Smooth muscle cell (in vitro differentiated cells): ENCODE results near the gene CHRM1. TPM values are rescaled to one million over a fixed set of nuclear protein-coding genes. Genes with fewer than 3 reads are reported as not detected.

Experiments
- DNase-seq: peaks from one replicate; lab custom pipeline; 2025; ENCODE audit not compliant: unreplicated experiment; lab: John Stamatoyannopoulos, UW
- H2AFZ ChIP-seq: fragments of 200-600 bp; sonication (generic); 2 replicates; pipeline ENCODE4 v1.6.0; 2016; ENCODE audit warnings: antibody characterized with exemption, low read depth, mild to moderate bottlenecking
- H3F3A ChIP-seq: fragments of 200-600 bp; sonication (generic); 2 replicates; pipeline ENCODE4 v1.6.0; 2017; ENCODE audit warnings: antibody characterized with exemption, low read depth
- H3K27ac ChIP-seq: fragments of 200-600 bp; sonication (generic); 2 replicates; pipeline ENCODE4 v1.5.1; 2016; ENCODE audit warnings: low read depth, mild to moderate bottlenecking
- H3K27me3 ChIP-seq: fragments of 200-600 bp; sonication (generic); 2 replicates; pipeline ENCODE4 v1.6.1; 2016; ENCODE audit warnings: low read depth, mild to moderate bottlenecking
- H3K36me3 ChIP-seq: fragments of 200-600 bp; sonication (generic); 2 replicates; pipeline ENCODE4 v1.5.1; 2016; ENCODE audit warnings: low read depth
- H3K4me1 ChIP-seq: fragments of 200-600 bp; sonication (generic); 2 replicates; pipeline ENCODE4 v1.5.1; 2016; ENCODE audit warnings: low read depth
- H3K4me2 ChIP-seq: fragments of 200-600 bp; sonication (generic); 2 replicates; pipeline ENCODE4 v1.6.0; 2016; ENCODE audit warnings: mild to moderate bottlenecking
- H3K4me3 ChIP-seq: fragments of 200-600 bp; sonication (generic); 2 replicates; pipeline ENCODE4 v1.5.1; 2016; ENCODE audit warnings: mild to moderate bottlenecking
- H3K79me2 ChIP-seq: fragments of 200-600 bp; sonication (generic); 2 replicates; pipeline ENCODE4 v1.6.0; 2016; ENCODE audit warnings: low read depth, mild to moderate bottlenecking
- H3K9ac ChIP-seq: fragments of 200-600 bp; sonication (generic); 2 replicates; pipeline ENCODE4 v1.6.0; 2016; ENCODE audit warnings: low read depth
- H3K9me3 ChIP-seq: fragments of 200-600 bp; sonication (generic); replicated peaks from 2 replicates; pipeline ENCODE4 v1.5.1; 2016; ENCODE audit warnings: low read depth
- H4K20me1 ChIP-seq: fragments of 200-600 bp; sonication (generic); 2 replicates; pipeline ENCODE4 v1.6.0; 2016; ENCODE audit warnings: low read depth
- WGBS: methylation state at CpG from one replicate; pipeline ENCODE4 v1.1.7; 2016; ENCODE audit warnings: low lambda C conversion rate; 5-methylcytosine and 5-hydroxymethylcytosine counted together
- polyA plus RNA-seq: library from polyadenylated mRNA; unstranded; fragments of >200 nt; fragmentation: Nextera tagmentation; extraction: Ambion mirVana; gene quantifications from 2 replicates; pipeline ENCODE4 v1.2.1, GENCODE V29; 2016
- total RNA-seq: library from RNA; depleted of rRNA; stranded (reverse); fragments of >200 nt; gene quantifications from 2 replicates; pipeline ENCODE4 v1.2.3, GENCODE V29; 2014
- TF ChIP-seq, protein P1 (sequence below): fragments of 200-600 bp; sonication (generic); IDR thresholded peaks from 2 replicates; pipeline ENCODE4 v1.5.1; 2017; ENCODE audit warnings: borderline replicate concordance, mild to moderate bottlenecking, antibody characterized with exemption; ENCODE audit not compliant: insufficient read depth, poor library complexity, severe bottlenecking

The CHRM1 gene
- total and polyA plus RNA-seq, 2 experiments from 2014 or later, result not detected

DNA sequence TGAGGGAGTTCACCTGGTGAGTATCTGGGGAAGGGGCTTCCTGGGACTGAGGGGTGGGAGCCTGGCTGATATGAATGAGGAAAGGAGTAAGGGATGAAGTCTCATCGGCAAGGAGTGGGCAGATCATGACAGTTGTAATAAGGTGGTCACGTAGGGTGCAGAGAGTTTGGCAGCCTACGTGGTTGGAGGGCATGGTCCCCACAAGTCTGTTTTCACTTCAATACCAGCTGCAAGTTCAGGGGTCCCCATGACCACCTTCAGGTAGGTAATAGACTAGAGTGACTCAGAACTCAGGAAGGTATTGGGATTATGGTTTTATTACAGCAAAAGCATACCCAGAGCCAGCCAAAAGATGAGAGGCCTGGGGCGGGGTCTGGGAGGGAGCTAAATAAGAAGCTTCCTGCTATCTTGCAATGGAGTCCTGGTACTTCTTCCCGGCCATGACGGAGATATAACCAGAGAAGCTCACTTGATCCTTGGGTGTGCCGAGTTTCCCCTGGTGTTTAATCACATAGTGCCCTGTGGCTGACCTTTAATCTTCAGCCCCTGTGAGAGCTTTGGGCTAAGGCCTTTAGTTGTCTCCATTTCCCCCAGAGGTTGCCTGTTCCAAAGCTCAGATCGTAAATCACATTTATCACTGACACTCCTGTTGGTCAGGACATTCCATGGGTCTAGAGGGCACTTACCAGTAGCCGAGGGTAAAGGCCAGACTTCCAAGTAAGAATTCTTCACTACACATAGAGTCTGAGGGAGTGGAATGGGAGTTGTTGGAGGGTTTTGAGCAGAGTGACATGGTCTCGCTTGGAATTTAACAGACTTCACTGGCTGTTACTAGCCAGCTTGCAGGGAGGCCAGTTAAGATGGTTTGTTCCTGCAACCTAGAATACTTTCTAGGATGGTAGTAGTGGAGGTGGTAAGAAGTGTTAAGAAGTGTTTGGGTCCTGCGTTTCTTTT, 31.4 kb downstream of the CHRM1 start:
- no peaks in the 10 kb centered on the region for H3K9me3 ChIP-seq
- H3K27ac ChIP-seq, result peak overlapping the region; percentile 20
- H3K27me3 ChIP-seq, result no peaks in the 10 kb centered on the region
- H3K4me2 ChIP-seq, result no peak overlapping the region
- H3K9ac ChIP-seq, result no peak overlapping the region
- H4K20me1 ChIP-seq, result peaks cover 53% of the 10 kb centered on the region
- TF ChIP-seq, protein P1, sequence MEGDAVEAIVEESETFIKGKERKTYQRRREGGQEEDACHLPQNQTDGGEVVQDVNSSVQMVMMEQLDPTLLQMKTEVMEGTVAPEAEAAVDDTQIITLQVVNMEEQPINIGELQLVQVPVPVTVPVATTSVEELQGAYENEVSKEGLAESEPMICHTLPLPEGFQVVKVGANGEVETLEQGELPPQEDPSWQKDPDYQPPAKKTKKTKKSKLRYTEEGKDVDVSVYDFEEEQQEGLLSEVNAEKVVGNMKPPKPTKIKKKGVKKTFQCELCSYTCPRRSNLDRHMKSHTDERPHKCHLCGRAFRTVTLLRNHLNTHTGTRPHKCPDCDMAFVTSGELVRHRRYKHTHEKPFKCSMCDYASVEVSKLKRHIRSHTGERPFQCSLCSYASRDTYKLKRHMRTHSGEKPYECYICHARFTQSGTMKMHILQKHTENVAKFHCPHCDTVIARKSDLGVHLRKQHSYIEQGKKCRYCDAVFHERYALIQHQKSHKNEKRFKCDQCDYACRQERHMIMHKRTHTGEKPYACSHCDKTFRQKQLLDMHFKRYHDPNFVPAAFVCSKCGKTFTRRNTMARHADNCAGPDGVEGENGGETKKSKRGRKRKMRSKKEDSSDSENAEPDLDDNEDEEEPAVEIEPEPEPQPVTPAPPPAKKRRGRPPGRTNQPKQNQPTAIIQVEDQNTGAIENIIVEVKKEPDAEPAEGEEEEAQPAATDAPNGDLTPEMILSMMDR, result no peak
- H2AFZ ChIP-seq, result no peak overlapping the region
- peaks cover 9% of the 10 kb centered on the region for H3K36me3 ChIP-seq
- WGBS, result 47% methylated on average over 11 of the region's 11 CpGs
- peaks cover 44% of the 10 kb centered on the region for H3F3A ChIP-seq
- H3K4me1 ChIP-seq, result no peaks in the 10 kb centered on the region
- H3K4me3 ChIP-seq, result no peak overlapping the region
- peaks cover 24% of the 10 kb centered on the region for H3K79me2 ChIP-seq
- no peak for DNase-seq

- no peaks in the 10 kb centered on the region for H3K27me3 ChIP-seq
- H4K20me1 ChIP-seq, result peaks cover 59% of the 10 kb centered on the region
- H3F3A ChIP-seq, result peaks cover 49% of the 10 kb centered on the region
- no peak overlapping the region for H3K4me2 ChIP-seq
- no peak overlapping the region for H3K4me3 ChIP-seq
- 67% methylated on average over 2 of the region's 2 CpGs for WGBS
- H2AFZ ChIP-seq, result no peak overlapping the region
- H3K79me2 ChIP-seq, result peaks cover 29% of the 10 kb centered on the region
- H3K27ac ChIP-seq, result peak overlapping the region; percentile 20
- no peak overlapping the region for H3K9ac ChIP-seq
- no peaks in the 10 kb centered on the region for H3K9me3 ChIP-seq
- no peaks in the 10 kb centered on the region for H3K4me1 ChIP-seq
- TF ChIP-seq, protein P1, result no peak
- DNase-seq, result no peak
- H3K36me3 ChIP-seq, result peaks cover 9% of the 10 kb centered on the region
Observed at GRCh38 chr11:62889126-62889483, 32.1 kb downstream of the CHRM1 start.

DNA sequence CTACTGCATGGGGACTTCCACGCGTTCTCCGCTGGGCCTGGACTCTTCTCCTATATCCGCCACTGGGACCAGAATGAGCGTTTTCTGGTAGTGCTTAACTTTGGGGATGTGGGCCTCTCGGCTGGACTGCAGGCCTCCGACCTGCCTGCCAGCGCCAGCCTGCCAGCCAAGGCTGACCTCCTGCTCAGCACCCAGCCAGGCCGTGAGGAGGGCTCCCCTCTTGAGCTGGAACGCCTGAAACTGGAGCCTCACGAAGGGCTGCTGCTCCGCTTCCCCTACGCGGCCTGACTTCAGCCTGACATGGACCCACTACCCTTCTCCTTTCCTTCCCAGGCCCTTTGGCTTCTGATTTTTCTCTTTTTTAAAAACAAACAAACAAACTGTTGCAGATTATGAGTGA, 32.8 kb downstream of the CHRM1 start:
- DNase-seq, result no peak
- H4K20me1 ChIP-seq, result peaks cover 66% of the 10 kb centered on the region
- H3K27ac ChIP-seq, result no peak overlapping the region
- peaks cover 36% of the 10 kb centered on the region for H3K79me2 ChIP-seq
- H3K4me1 ChIP-seq, result peaks cover 4% of the 10 kb centered on the region
- WGBS, result 91% methylated on average over 14 of the region's 14 CpGs
- no peaks in the 10 kb centered on the region for H3K9me3 ChIP-seq
- no peak overlapping the region for H2AFZ ChIP-seq
- TF ChIP-seq, protein P1, result no peak
- no peak overlapping the region for H3K4me2 ChIP-seq
- H3K4me3 ChIP-seq, result no peak overlapping the region
- H3K36me3 ChIP-seq, result peaks cover 9% of the 10 kb centered on the region
- no peaks in the 10 kb centered on the region for H3K27me3 ChIP-seq
- H3K9ac ChIP-seq, result no peak overlapping the region
- peaks cover 56% of the 10 kb centered on the region for H3F3A ChIP-seq
